Mucosa of gallbladder (tissue), 1 donor: Measurements from ENCODE around the gene NBAS. TPM values are rescaled to one million over a fixed set of nuclear protein-coding genes. Genes with fewer than 3 reads are reported as not detected.
"Not testable (repeated sequence)": the region's sequence is repeated elsewhere in the genome, so short reads cannot be mapped to it uniquely, and the experiment has no call there.

Experiments
- DNase-seq: peaks from one replicate; pipeline ENCODE4 v3.0.0-alpha.2; 2020; ENCODE audit warnings: low spot score
- total RNA-seq: library from RNA; stranded (reverse); gene quantifications from one replicate; pipeline ENCODE4 v1.2.1, GENCODE V29; 2021
- donor health status: DM: no; HTN: no; CAD: no.

NBAS gene
- total RNA-seq, 1 donor from 2014 or later, result 52.7 TPM

GRCh38 chr2:15412309-15412708 lies 148.8 kb downstream of the NBAS start:
- DNase-seq, result no peak

- no peak for DNase-seq
Measured at GRCh38 chr2:15410884-15411283, 150.2 kb downstream of the NBAS start.

GRCh38 chr2:15408759-15409158 lies 152.4 kb downstream of the NBAS start:
- DNase-seq, result no peak

GRCh38 chr2:15407666-15408065 lies 153.5 kb downstream of the NBAS start:
- no peak for DNase-seq

- DNase-seq, result not testable (repeated sequence)
Measured at GRCh38 chr2:15404511-15404910, 156.6 kb downstream of the NBAS start.

- no peak for DNase-seq
Measured at GRCh38 chr2:15400240-15400826, 160.8 kb downstream of the NBAS start.

- DNase-seq, result no peak
Measured at GRCh38 chr2:15399241-15399640, 161.9 kb downstream of the NBAS start.

- DNase-seq, result no peak
Measured at GRCh38 chr2:15391751-15392150, 169.4 kb downstream of the NBAS start.

GRCh38 chr2:15389895-15390294 lies 171.2 kb downstream of the NBAS start:
- no peak for DNase-seq

- no peak for DNase-seq
Measured at GRCh38 chr2:15389326-15389700, 171.8 kb downstream of the NBAS start.

- no peak for DNase-seq
Measured at GRCh38 chr2:15388406-15389325, 172.5 kb downstream of the NBAS start.

GRCh38 chr2:15385184-15385583 lies 175.9 kb downstream of the NBAS start:
- no peak for DNase-seq

GRCh38 chr2:15383695-15384350 lies 177.3 kb downstream of the NBAS start:
- no peak for DNase-seq

- no peak for DNase-seq
Measured at GRCh38 chr2:15378148-15378908, 182.8 kb downstream of the NBAS start.

- DNase-seq, result no peak
Measured at GRCh38 chr2:15377202-15377601, 183.9 kb downstream of the NBAS start.

GRCh38 chr2:15372019-15372418 lies 189.1 kb downstream of the NBAS start:
- DNase-seq, result no peak

- DNase-seq, result no peak
Measured at GRCh38 chr2:15369129-15369528, 192.0 kb downstream of the NBAS start.

- DNase-seq, result no peak
Measured at GRCh38 chr2:15367715-15368114, 193.4 kb downstream of the NBAS start.

GRCh38 chr2:15367205-15367604 lies 193.9 kb downstream of the NBAS start:
- DNase-seq, result no peak

- no peak for DNase-seq
Measured at GRCh38 chr2:15365411-15365810, 195.7 kb downstream of the NBAS start.

- no peak for DNase-seq
Measured at GRCh38 chr2:15364561-15364960, 196.6 kb downstream of the NBAS start.

- no peak for DNase-seq
Measured at GRCh38 chr2:15363734-15364133, 197.4 kb downstream of the NBAS start.
